Left ventricle myocardium inferior (tissue), 1 donor: ENCODE measurements around the gene RAB39A. TPM values are rescaled to one million over a fixed set of nuclear protein-coding genes. Genes with fewer than 3 reads are reported as not detected.

Experiments
- DNase-seq: peaks from one replicate; pipeline ENCODE4 v3.0.0-alpha.2; 2020
- H3K27ac ChIP-seq: fragments of 200-600 bp; replicated peaks from 2 replicates; pipeline ENCODE4 v1.8.0; 2021
- H3K27me3 ChIP-seq: fragments of 200-600 bp; 2 replicates; pipeline ENCODE4 v1.8.0; 2021; ENCODE audit warnings: low read depth
- H3K36me3 ChIP-seq: fragments of 200-600 bp; 2 replicates; pipeline ENCODE4 v1.8.0; 2021
- H3K4me1 ChIP-seq: fragments of 200-600 bp; 2 replicates; pipeline ENCODE4 v1.8.0; 2021
- H3K4me3 ChIP-seq: fragments of 200-600 bp; 2 replicates; pipeline ENCODE4 v1.8.0; 2021; ENCODE audit warnings: mild to moderate bottlenecking, moderate library complexity
- H3K9me3 ChIP-seq: fragments of 200-600 bp; replicated peaks from 2 replicates; pipeline ENCODE4 v1.8.0; 2021
- CTCF ChIP-seq: fragments of 200-600 bp; IDR thresholded peaks from 2 replicates; pipeline ENCODE4 v1.8.0; 2021; ENCODE audit warnings: antibody characterized with exemption, mild to moderate bottlenecking, borderline replicate concordance
- intact Hi-C: fragments of 100-400 bp; cut with micrococcal nuclease; formaldehyde crosslinking; loops from one replicate; pipeline ENCODE4 v1.11.0; 2022
- total RNA-seq: library from RNA; stranded (reverse); fragmentation: NEBNext Ultra II Directional; extraction: Animal tissue kit (Norgen Biotek cat#: 25700); gene quantifications from one replicate; pipeline ENCODE4 v1.2.1, GENCODE V29; 2021
- donor health status: DM: no; HTN: yes; CAD: no; lungs with severe emphysema.

The RAB39A gene
- total RNA-seq, 1 donor from 2014 or later, result 0.52 TPM

GRCh38 chr11:107996006-107996776 lies 67.9 kb downstream of the RAB39A start:
- H3K36me3 ChIP-seq, result no peaks in the 10 kb centered on the region
- no peaks in the 10 kb centered on the region for H3K4me1 ChIP-seq
- intact Hi-C loops, result no loop called here
- H3K27ac ChIP-seq, result no peak overlapping the region
- no peaks in the 10 kb centered on the region for H3K9me3 ChIP-seq
- TF ChIP-seq CTCF, result no peak
- no peak overlapping the region for H3K4me3 ChIP-seq
- H3K27me3 ChIP-seq, result peaks cover 13% of the 10 kb centered on the region
- DNase-seq, result no peak

- intact Hi-C loops, result no loop called here
- Histone ChIP-seq H3K27me3 (peaks cover 7% of the 10 kb centered on the region), H3K4me3 (no peak overlapping the region), H3K36me3 (no peaks in the 10 kb centered on the region), H3K9me3 (no peaks in the 10 kb centered on the region), H3K27ac (no peak overlapping the region), H3K4me1 (no peaks in the 10 kb centered on the region)
- DNase-seq, result no peak
- TF ChIP-seq CTCF, result no peak
These were observed 70.5 kb downstream of the RAB39A start for GRCh38 chr11:107998761-107999160.

GRCh38 chr11:107999759-108000455 lies 71.7 kb downstream of the RAB39A start:
- no peaks in the 10 kb centered on the region for H3K9me3 ChIP-seq
- peak; percentile 53 for TF ChIP-seq CTCF
- no peak overlapping the region for H3K4me3 ChIP-seq
- intact Hi-C loops, result no loop called here
- H3K27ac ChIP-seq, result no peak overlapping the region
- peaks cover 7% of the 10 kb centered on the region for H3K27me3 ChIP-seq
- no peaks in the 10 kb centered on the region for H3K4me1 ChIP-seq
- no peaks in the 10 kb centered on the region for H3K36me3 ChIP-seq
- DNase-seq, result no peak

- H3K4me3 ChIP-seq, result no peak overlapping the region
- H3K9me3 ChIP-seq, result no peaks in the 10 kb centered on the region
- H3K36me3 ChIP-seq, result no peaks in the 10 kb centered on the region
- H3K4me1 ChIP-seq, result no peaks in the 10 kb centered on the region
- DNase-seq, result no peak
- H3K27me3 ChIP-seq, result peaks cover 3% of the 10 kb centered on the region
- TF ChIP-seq CTCF, result no peak
- no peak overlapping the region for H3K27ac ChIP-seq
- intact Hi-C loops, result no loop called here
These were observed 74.2 kb downstream of the RAB39A start for GRCh38 chr11:108002476-108002875.

- DNase-seq, result no peak
- TF ChIP-seq CTCF, result no peak
- Histone ChIP-seq H3K9me3 (no peaks in the 10 kb centered on the region), H3K36me3 (no peaks in the 10 kb centered on the region), H3K27me3 (no peaks in the 10 kb centered on the region), H3K4me3 (no peak overlapping the region), H3K27ac (no peak overlapping the region), H3K4me1 (peaks cover 5% of the 10 kb centered on the region)
- intact Hi-C loops, result no loop called here
These were observed 75.4 kb downstream of the RAB39A start for GRCh38 chr11:108003623-108004022.
